GM18520 (cell line): ENCODE measurements around the gene NLRP7.

Experiments used
- ATAC-seq: cut with Tn5 transposase; IDR thresholded peaks from one replicate; pipeline ENCODE4 v1.9.1; 2021; ENCODE audit not compliant: unreplicated experiment

The NLRP7 gene

DNA sequence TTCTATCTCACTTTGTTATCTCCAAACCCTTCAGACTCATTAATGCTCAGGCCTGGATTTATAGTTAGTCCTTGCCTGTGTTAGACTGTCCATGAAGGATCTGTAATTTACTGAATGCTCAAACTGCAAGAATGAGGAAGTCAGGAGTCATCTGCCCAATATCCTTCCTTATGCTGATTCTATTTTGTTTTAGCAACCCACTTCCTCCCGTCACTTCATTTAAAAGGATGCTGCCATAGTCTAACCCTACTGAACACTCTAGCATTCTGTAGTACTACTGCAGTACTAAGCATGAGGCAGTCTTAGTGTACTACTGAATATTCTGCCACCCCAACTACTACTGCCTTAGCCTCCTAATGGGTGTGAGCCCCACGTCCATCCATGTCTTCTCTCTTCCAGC, 71.8 kb downstream of the NLRP7 start:
- ATAC-seq, result no peak

DNA sequence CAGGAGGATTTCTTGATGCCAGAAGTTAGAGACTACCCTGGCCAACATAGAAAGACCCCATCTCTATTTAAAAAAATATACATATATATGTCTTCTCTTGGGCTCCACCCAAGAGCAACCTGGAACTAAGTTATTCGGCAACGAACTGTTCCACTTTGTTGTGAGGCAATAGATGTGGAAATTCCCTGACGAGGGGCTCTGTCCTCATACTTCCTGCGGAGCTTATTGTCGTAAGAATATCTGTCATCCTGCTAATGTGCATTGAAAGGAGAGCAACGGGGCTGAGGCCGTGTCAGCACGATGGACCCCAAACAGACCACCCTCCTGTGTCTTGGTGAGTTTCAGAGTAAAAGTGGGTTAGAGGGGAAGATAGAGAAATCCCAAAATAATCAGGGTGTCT, 73.3 kb downstream of the NLRP7 start, which contains the start of gene FCAR:
Gene FCAR, plus strand, starts transcription at position 246 of the 400 bp plus-strand sequence. Its CDS starts 55 bp downstream, at position 301.
- ATAC-seq, result no peak
